HG02610 (cell line): ENCODE data around the gene GOLGA6C.
"Not testable (repeated sequence)": the region's sequence is repeated elsewhere in the genome, so short reads cannot be mapped to it uniquely, and the experiment has no call there.

ENCODE experiments used
- ATAC-seq: cut with Tn5 transposase; IDR thresholded peaks from one replicate; pipeline ENCODE4 v1.9.1; 2021; ENCODE audit warnings: mild to moderate bottlenecking, moderate library complexity; ENCODE audit not compliant: unreplicated experiment

GOLGA6C gene

GRCh38 chr15:75314552-75315290 is 56.6 kb downstream of the GOLGA6C start:
- no peak for ATAC-seq

- ATAC-seq, result not testable (repeated sequence)
Measured at GRCh38 chr15:75319231-75319897, 61.2 kb downstream of the GOLGA6C start.
